HG02759 (cell line): Measurements from ENCODE around the gene SAMD4A.

Experiments
- ATAC-seq: cut with Tn5 transposase; IDR thresholded peaks from one replicate; pipeline ENCODE4 v1.9.1; 2021; ENCODE audit warnings: mild to moderate bottlenecking, moderate library complexity; ENCODE audit not compliant: unreplicated experiment

Gene SAMD4A

GRCh38 chr14:54675236-54676128 lies 108.6 kb downstream of the SAMD4A start:
- ATAC-seq, result no peak

GRCh38 chr14:54676812-54677708 lies 110.1 kb downstream of the SAMD4A start:
- ATAC-seq, result no peak

- ATAC-seq, result no peak
These were observed 113.7 kb downstream of the SAMD4A start for GRCh38 chr14:54680651-54681050.

GRCh38 chr14:54681811-54682261 lies 114.9 kb downstream of the SAMD4A start:
- ATAC-seq, result no peak

DNA sequence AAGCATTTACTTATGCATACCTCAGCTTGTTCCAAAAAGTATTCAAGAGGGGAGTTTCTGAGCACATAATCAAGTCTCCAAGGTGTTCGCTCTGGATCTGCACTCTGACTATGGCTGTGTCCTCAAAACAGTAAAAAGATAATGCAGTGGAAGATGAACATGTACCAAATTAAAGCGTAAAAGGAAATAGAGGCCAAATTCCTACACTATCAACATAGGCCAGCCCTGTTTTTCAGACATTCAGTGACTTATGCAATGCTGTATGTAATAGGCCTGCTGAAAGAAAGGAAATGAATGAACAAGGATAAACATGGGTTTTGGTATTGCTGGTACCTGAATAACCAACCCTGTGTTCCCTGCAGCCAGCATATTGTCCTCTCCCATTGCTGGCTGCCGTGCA lies 115.7 kb downstream of the SAMD4A start:
- ATAC-seq, result no peak

DNA sequence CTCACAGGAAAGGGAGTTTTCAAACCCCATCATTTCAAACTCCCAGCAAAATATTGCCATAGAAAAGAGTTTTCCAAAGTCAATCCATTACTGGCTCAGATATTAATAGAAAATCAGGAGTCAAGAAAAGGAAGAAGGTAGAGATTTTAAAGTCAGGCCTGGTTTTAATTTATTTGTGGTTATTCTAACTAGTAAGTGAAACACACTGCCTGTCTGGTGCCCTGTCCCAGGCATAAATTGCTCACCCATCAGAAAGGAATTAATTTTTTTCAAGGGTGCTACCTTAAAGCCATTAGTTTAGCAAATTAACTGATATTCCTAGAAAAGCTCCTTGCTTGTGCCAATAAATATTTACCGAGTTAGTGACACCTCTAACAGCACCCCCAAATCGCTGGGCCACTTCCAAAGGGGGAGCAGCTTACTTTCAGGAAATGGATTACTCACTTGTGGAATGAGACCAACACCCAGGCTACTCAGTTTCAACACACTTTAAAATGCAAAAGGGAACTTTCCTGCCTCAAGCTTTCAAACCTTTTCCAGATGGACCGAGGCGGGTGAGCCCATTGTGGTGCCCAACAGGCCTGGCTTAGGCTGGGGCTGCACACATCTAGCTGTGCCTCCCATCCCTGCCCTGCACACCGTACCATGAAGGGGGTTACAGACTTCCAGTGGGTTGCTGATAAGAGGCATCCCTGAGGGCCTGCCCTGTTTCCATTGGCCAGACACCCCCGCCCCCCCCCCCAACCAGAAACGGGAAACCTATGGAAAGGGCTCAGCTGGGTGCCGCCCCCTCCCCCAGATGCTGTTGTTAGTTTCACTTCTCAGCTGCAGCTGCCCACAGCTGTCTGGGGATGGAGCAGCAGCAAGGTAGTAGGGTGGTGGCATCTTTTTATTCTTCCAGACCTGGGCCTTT lies 117.2 kb downstream of the SAMD4A start:
- ATAC-seq, result no peak

GRCh38 chr14:54685286-54685845 lies 118.4 kb downstream of the SAMD4A start:
- no peak for ATAC-seq

GRCh38 chr14:54686219-54686870 lies 119.4 kb downstream of the SAMD4A start:
- ATAC-seq, result no peak

GRCh38 chr14:54686871-54687749 lies 120.2 kb downstream of the SAMD4A start:
- no peak for ATAC-seq

- ATAC-seq, result no peak
These were observed 120.8 kb downstream of the SAMD4A start for GRCh38 chr14:54687750-54688119.

DNA sequence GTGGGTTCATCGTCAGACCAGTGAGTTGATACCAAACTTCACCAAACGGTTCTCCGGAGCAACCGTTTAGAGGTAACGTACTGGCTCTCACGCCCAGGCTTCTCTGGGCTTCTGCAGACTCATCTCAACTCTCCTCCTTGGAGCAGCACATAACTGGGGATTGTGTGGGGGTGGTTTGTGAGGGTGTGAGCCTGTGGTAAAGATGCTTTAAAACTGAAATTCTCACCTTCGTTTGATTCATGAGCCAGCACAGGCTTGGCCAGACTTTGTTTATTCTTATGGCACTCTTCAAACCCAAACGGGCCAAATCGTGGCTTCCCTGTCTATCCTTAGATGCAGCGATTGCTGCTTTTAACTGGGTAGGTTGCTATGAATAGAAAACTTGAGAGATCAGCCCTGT lies 121.3 kb downstream of the SAMD4A start:
- ATAC-seq, result no peak

DNA sequence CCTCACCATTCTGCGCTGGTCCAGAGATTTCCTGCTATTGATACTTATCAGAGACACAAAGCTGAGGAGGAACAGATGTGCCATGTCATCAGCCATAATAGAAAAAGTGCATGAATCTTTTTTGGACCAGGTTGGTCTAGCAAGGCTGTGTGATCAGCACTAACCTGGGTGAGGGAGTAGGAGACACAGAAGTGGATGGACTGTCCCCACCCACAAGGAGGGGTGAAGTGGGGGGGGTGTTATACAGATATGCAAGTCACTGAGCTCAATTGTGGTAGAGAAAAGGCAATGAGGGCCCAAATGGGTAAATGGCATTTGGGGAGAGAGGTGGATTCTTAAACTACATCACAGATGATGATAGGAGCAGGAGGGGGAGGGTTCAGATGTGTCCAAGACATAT lies 123.0 kb downstream of the SAMD4A start:
- ATAC-seq, result no peak

GRCh38 chr14:54690887-54691286 lies 124.0 kb downstream of the SAMD4A start:
- ATAC-seq, result no peak

GRCh38 chr14:54691525-54692283 lies 124.8 kb downstream of the SAMD4A start:
- ATAC-seq, result no peak

- no peak for ATAC-seq
These were observed 125.4 kb downstream of the SAMD4A start for GRCh38 chr14:54692284-54692772.

DNA sequence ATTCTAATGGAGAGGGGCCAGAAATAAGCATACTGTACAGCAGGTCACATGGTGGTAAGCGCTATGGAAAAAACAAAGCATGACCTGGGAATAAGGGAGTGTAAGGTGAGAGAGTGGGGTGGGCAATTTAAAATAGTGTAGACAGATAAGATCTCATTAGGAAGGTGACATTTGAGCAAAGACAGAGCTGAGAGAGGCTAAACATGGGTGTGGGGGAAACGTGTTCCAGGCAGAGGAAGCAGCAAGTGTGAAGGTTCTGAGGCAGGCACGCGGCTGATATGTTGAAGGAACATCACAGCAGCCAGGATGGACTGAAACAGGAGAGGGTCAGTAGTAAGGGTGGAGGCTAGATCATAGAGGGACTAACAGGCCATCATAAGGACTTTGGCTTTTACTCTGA lies 126.8 kb downstream of the SAMD4A start:
- ATAC-seq, result no peak

DNA sequence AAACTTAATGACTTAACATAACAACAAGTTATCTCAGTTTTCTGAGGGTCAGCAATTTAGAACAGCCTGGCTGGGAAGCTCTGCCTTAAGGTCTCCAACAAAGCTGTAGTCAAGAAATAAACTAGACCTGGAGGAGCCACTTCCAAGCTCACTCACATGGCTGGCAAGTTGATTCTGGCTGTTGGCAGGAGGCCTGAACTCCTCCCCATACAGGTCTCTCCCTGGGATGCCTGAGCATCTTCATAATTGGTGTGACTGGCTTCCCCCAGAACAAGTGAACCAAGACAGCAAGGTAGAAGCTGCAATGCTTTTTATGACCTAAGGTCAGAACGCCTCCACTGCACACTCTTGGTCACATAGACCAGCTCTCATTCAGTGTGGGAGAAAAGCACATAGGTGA lies 128.3 kb downstream of the SAMD4A start:
- ATAC-seq, result no peak

GRCh38 chr14:54697001-54697400 lies 130.1 kb downstream of the SAMD4A start:
- ATAC-seq, result no peak
